ENCODE results near the gene CETN1.

CETN1 gene

GRCh38 chr18:623761-624620 lies 43.8 kb downstream of the CETN1 start:
- peak; percentile 34 for DNase-seq

- no peak for DNase-seq
Observed at GRCh38 chr18:627231-627630, 47.1 kb downstream of the CETN1 start.

DNA sequence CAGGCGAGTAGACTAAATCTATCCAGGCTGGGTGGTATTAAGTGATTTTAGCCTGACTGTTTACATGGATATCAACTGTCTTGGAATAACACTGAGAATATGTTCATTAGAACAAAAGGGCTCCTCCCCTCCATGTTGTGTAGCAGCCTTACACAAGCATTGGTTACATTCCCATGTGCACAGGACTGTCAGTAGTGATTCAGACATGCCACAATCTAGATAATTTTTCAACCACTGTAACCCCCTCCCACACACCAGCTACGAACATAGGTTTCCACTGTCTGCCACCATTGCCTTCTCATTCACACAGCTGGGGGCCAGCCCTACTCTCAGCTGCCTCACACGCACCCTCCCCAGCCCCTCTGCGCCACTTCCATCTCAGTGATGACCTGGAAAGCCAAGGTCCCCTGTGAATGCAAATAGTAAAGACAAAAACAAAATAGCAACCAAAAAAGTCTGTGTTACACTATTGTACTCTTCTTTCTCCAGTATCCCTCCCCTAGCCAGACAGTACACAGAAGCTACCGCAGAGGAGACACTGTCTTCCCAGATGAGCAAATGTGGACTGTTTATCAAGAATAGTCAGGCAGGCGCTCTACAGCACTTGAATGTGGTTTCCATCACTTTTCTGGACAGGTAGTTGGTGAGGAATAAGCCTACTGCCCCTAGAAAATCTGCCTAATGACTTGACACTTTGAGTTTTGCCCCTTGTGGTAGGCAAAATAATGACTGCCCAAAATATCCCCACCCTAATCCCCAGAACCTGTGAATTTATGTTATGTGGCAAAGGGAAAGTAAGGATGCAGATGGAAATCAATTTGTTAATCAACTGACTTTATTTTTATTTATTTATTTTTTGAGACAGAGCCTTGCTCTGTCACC lies 49.3 kb downstream of the CETN1 start:
- no peak for DNase-seq

GRCh38 chr18:631560-631959 lies 51.4 kb downstream of the CETN1 start:
- DNase-seq: no peak
